ENCODE data around the gene PRKCA. TPM values are rescaled to one million over a fixed set of nuclear protein-coding genes. Genes with fewer than 3 reads are reported as not detected.
"Not testable (repeated sequence)": the region's sequence is repeated elsewhere in the genome, so short reads cannot be mapped to it uniquely, and the experiment has no call there.

Gene PRKCA
- total RNA-seq, 2 experiments from 2014 or later, result 84.4 to 87.9 TPM

- no peak overlapping the region for H3K27ac Mint-ChIP-seq
- ATAC-seq (peak; percentile 66), DNase-seq (peak; percentile 37)
- intact Hi-C loops (cut with micrococcal nuclease), result no loop called here
- H3K36me3 Mint-ChIP-seq (ENCODE audit: low read depth), result peaks cover 30% of the 10 kb centered on the region
- CTCF ChIA-PET, result no interaction called here
- no peak for TF ChIP-seq CTCF (IDR thresholded peaks at IDR 0.05)
- H3K9me3 Mint-ChIP-seq, result no peaks in the 10 kb centered on the region
- H3K27me3 Mint-ChIP-seq, result no peaks in the 10 kb centered on the region
- no peak overlapping the region for H3K4me3 Mint-ChIP-seq
- POLR2A ChIA-PET, result interaction anchor here (0.7 to 1.2 kb wide), 2 partner anchors 46 to 70 kb away, joined by 3 read pairs; no protein-coding TSS in a partner anchor
- peaks cover 70% of the 10 kb centered on the region for H3K4me1 Mint-ChIP-seq (ENCODE audit: low read depth)
Measured at GRCh38 chr17:66357037-66357436, 54.6 kb downstream of the PRKCA start.

- Mint-ChIP-seq H3K4me1 (ENCODE audit: low read depth) (peaks cover 66% of the 10 kb centered on the region), H3K36me3 (ENCODE audit: low read depth) (peaks cover 18% of the 10 kb centered on the region), H3K27me3 (no peaks in the 10 kb centered on the region), H3K27ac (no peak overlapping the region), H3K4me3 (no peak overlapping the region), H3K9me3 (no peaks in the 10 kb centered on the region)
- no peak for TF ChIP-seq CTCF (IDR thresholded peaks at IDR 0.05)
- CTCF ChIA-PET, result no interaction called here
- DNase-seq, result no peak
- intact Hi-C loops (cut with micrococcal nuclease), result no loop called here
- POLR2A ChIA-PET, result no interaction called here
- no peak for ATAC-seq
Measured at GRCh38 chr17:66359351-66359750, 56.9 kb downstream of the PRKCA start.

- ATAC-seq; H3K4me3 Mint-ChIP-seq; H3K9me3 Mint-ChIP-seq; DNase-seq; intact Hi-C loops (cut with micrococcal nuclease); H3K27ac Mint-ChIP-seq; H3K27me3 Mint-ChIP-seq: not testable (repeated sequence)
- CTCF ChIA-PET, result interaction anchor here (0.7 to 1.4 kb wide), 2 partner anchors 20 to 206 kb away, joined by 3 read pairs; no protein-coding TSS in a partner anchor
- POLR2A ChIA-PET, result interaction anchor here (0.9 to 1.1 kb wide), 3 partner anchors 8 to 57 kb away, joined by 3 to 4 read pairs (median 3); no protein-coding TSS in a partner anchor
- peaks cover 72% of the 10 kb centered on the region for H3K4me1 Mint-ChIP-seq (ENCODE audit: low read depth)
- H3K36me3 Mint-ChIP-seq (ENCODE audit: low read depth), result peaks cover 15% of the 10 kb centered on the region
Measured at GRCh38 chr17:66360961-66361565, 58.6 kb downstream of the PRKCA start.

- CTCF ChIA-PET, result no interaction called here
- TF ChIP-seq CTCF (IDR thresholded peaks at IDR 0.05), result no peak
- H3K27ac Mint-ChIP-seq, result peak overlapping the region; percentile 80
- no peaks in the 10 kb centered on the region for H3K27me3 Mint-ChIP-seq
- POLR2A ChIA-PET, result interaction anchor here (0.7 kb wide), 1 partner anchor 12 kb away, joined by 3 read pairs; no protein-coding TSS in a partner anchor
- peaks cover 74% of the 10 kb centered on the region for H3K4me1 Mint-ChIP-seq (ENCODE audit: low read depth)
- DNase-seq (peak; percentile 47), ATAC-seq (peak; percentile 67)
- no peaks in the 10 kb centered on the region for H3K9me3 Mint-ChIP-seq
- peak overlapping the region; percentile 39 for H3K4me3 Mint-ChIP-seq
- peaks cover 24% of the 10 kb centered on the region for H3K36me3 Mint-ChIP-seq (ENCODE audit: low read depth)
- intact Hi-C loops (cut with micrococcal nuclease), result no loop called here
Measured at GRCh38 chr17:66364508-66364907, 62.1 kb downstream of the PRKCA start.

- Mint-ChIP-seq H3K4me1 (ENCODE audit: low read depth) (peaks cover 79% of the 10 kb centered on the region), H3K27me3 (no peaks in the 10 kb centered on the region), H3K4me3 (peak overlapping the region; percentile 39), H3K27ac (peak overlapping the region; percentile 80), H3K36me3 (ENCODE audit: low read depth) (peaks cover 29% of the 10 kb centered on the region), H3K9me3 (no peaks in the 10 kb centered on the region)
- CTCF ChIA-PET, result no interaction called here
- DNase-seq (no peak), ATAC-seq (peak; percentile 43)
- POLR2A ChIA-PET, result interaction anchor here (0.7 kb wide), 1 partner anchor 12 kb away, joined by 3 read pairs; no protein-coding TSS in a partner anchor
- intact Hi-C loops (cut with micrococcal nuclease), result no loop called here
- no peak for TF ChIP-seq CTCF (IDR thresholded peaks at IDR 0.05)
Measured at GRCh38 chr17:66364990-66365490, 62.6 kb downstream of the PRKCA start.
